Activated naive CD8-positive, alpha-beta T cell treated with anti-CD3 and anti-CD28 coated beads, Interleukin-2, amount 50 U/mL, for 16 hours (primary cell): ENCODE results near the gene WWP2.
"Not testable (repeated sequence)": the region's sequence is repeated elsewhere in the genome, so short reads cannot be mapped to it uniquely, and the experiment has no call there.

Experiments
- DNase-seq: peaks from one replicate; pipeline ENCODE4 v3.0.0-alpha.2; 2020; ENCODE audit warnings: low read depth, low spot score

WWP2 gene

DNA sequence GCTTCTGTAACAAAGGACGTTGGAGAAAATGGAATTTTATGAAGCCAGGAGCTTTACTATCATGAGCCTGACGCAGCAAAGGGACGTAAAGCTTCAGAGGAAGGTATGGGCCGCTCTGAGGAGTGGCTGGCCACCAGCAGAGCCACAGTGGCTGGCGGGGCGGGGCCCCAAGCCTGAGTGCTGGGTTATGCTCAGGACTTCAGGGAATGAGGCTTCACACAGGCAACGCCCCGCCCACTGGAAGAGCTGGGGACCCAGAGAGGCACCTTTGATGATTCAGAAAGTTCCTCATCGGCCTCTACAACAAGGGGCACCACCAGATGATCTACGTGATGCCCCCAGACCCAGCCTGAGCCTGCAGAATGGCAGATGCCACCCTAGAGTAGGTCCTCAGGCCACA is 16.2 kb upstream of the WWP2 start:
- no peak for DNase-seq

DNA sequence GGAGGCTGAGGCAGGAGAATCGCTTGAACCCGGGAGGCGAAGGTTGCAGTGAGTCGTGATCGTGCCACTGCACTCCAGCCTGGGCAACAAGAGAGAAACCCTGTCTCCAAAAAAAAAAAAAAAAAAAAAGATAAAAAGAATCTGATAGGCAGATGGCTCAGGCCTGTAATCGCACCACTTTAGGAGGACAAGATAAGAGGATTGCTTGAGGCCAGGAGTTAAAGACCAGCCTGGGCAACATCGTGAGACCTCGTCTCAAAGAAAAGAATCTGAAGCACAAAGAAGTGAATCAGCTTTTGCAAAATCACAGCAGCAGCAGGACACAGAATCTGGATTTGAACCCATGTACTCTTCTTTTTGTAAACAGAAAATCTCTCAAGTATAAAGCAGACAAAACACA is 15.0 kb upstream of the WWP2 start:
- DNase-seq = no peak

GRCh38 chr16:69748694-69749345 is 13.3 kb upstream of the WWP2 start:
- DNase-seq = no peak

- DNase-seq = no peak
Measured at GRCh38 chr16:69754143-69754468, 8.0 kb upstream of the WWP2 start.

DNA sequence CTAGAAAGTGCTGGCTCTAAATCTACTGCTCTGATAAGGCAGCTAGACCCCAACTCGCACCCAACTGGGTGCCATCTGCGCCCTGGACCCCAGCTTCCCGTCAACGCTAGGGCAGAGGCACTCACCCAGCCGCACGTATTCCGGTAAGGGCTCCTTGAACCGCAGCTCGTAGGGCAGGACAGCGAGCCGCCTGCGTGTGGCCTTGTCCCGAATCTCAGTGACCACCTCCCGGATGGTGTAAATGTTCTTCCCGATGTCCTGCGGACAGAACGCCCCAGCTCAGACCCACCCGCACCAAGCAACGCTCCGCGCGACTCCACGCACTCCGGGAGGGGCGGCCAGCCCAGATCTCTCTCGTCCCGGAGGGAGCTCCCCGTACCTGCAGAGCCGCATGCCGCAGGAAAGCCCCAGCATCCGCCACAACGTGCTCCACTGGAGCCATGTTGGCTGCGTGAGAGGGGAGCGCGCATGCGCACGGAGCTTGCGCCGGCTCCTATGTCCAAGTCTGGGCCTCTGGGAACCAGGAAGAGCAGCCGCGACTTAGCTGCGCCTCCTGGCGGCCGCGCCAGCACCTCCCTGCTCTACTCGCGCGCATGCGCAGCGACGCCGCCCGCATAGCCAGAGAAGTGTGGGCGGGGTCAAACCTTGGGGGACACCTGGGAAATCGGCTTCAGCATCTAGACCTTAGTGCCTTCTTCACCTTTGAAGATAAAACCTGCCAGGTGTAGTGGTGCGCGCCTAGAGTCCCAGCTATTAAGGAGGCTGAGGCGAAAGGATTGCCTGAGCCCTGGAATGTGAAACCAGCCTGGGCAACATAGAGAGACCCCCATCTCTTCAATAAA is 7.4 kb upstream of the WWP2 start, which contains the start of gene NOB1:
Gene NOB1, minus strand, starts transcription at position 458 of the 842 bp plus-strand sequence. Its CDS starts 16 bp downstream, at position 442.
- peak; percentile 91 for DNase-seq

DNA sequence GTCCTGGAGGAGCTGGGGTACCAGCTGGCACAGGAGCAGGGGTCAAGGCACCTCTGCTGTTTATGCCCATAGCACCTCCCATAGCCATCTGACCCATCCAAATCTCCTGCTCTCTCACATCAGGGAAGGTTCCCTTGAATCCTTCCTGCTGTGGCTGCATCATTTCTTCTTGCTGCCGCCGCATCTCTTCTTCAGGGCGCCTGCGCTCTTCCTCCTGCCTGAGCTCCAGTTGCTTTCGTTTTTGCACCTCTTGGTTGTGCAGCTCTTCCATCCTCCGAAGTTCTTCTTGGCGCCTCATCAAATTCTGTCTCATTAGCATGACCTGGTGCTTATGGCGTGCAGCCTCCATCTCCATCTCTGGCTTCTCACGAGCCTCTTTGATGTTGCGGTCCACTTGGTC is 5.4 kb upstream of the WWP2 start:
- no peak for DNase-seq

- not testable (repeated sequence) for DNase-seq
Measured at GRCh38 chr16:69757375-69757774, 4.8 kb upstream of the WWP2 start.

DNA sequence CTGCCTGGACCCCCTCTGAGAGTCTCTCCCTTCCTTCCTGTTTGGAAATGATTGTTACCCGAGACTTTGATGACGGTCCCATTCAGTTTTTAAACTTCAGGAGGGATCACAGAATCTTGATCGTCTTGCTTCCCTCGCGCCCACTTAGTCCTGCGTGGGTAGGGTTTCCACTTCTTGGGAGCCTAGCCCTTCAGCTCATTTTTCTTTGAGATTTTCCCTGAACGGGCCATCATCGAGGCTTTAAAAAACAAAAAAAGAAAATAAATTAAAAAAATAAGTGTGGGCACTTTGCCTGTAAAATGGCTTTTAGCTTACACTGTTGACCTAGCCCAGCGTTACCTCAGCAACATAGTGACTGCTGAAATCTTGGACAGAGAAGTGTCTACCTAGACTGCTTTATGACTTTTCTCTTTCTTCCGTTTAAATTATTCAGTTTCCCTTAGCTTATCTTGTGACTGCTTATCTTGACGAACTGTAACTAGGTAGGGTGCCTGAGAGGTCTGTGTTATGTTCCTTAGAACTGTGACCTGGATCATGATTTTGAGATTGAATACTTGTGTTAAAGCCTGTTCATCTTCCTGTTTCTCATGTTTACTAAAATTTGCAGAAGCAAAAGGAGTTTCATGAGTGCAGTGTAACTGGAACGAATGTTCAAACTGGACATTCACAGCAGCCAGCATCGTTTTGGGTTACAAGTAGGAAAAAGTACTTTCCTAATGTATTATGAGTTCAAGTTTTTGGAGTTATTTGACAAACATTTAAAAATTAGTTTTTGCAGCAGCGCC is 874 bp downstream of the WWP2 start:
- no peak for DNase-seq

DNA sequence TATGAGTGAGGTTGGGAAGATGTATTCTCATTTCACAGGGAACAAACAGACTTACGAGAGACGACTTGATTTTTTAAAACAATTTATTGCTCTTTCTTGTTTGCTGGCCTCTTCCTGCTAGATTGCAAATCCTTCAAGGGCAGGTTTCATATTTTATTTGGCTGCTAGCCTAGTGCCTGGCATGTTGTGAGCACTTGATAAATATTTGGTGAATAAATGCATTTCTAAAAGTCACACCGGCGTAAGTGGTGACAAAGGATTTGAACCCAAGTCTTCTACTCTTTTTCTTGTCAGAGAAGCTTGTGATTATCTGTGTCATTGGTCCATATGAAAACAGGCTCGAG is 1.4 kb downstream of the WWP2 start:
- no peak for DNase-seq

DNA sequence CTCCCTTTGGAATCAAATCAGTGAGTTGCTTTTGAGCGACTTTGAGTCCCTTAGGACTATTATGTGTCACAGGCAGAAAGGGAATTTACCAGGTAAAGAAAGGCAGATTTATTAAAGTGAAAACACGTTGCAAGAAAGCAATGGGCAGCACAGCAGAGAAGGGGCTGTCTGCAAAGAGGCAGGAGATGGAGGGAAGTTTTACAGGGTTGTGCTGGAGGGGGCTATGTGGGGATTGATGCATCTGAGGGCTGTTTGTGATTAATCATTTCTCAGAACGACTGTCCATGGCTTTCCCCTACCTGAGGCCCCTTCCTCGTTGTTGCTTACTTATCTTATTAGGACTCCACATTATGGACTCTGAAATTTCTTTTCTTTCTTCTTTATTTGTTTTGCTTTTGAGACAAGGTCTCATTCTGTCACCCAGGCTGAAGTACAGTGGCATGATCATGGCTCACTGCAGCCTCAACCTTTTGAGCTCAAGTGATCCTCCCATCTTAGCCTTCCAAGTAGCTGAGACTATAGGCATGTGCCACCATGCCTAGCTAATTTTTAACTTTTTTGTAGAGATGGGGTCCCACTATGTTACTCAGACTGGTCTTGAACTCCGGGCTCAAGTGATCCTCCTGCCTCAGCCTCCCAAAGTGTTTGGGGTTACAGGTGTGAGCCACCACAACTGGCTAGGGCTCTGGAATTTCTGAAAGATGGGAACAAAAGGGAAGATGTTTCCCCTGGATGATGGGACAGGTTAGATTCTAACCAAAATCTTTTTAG is 5.5 kb downstream of the WWP2 start:
- no peak for DNase-seq

GRCh38 chr16:69768666-69769065 is 6.5 kb downstream of the WWP2 start:
- no peak for DNase-seq

- DNase-seq = no peak
Measured at GRCh38 chr16:69769404-69769803, 7.3 kb downstream of the WWP2 start.

DNA sequence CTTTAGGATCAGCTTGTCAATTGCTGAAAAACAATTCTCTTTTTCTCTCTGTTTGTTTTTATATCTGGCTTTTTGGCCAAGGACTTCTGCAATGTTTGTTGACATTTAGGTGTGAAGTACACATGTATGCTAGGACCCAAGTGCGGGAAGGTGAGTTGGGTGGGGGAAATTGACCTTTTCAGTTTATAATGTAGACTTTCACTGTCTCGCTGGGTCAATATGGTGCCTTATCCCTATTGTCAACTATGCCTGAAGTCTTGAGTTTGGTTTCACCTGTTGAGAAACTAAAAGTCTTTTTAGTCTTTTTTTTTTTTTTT is 9.5 kb downstream of the WWP2 start:
- no peak for DNase-seq

DNA sequence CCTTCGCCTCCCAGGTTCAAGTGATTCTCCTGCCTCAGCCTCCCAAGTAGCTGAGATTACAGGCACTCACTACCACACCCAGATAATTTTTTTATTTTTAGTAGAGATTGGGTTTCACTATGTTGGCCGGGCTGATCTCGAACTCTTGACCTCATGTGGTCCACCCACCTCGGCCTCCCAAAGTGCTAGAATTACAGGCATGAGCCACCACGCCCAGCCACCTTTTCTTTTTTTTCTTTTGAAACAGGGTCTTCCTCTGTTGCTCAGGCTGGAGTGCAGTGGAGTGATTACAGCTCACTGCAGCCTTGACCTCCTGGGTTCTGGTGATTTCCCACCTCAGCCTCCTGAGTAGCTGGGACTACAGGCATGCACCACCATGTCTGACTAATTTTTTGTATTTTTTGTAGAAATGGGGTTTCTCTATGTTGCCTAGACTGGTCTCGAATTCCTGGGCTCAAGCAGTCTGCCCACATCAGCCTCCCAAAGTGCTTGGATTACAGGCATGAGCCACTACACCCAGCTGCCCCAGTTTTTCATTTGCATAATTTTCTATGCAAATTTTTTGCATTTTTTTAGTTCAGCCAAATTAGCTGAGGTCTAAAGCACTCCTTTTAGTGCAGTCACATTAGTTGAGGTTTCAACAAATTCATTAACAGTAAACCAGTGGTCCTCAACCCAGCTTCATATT is 11.3 kb downstream of the WWP2 start:
- no peak for DNase-seq

DNA sequence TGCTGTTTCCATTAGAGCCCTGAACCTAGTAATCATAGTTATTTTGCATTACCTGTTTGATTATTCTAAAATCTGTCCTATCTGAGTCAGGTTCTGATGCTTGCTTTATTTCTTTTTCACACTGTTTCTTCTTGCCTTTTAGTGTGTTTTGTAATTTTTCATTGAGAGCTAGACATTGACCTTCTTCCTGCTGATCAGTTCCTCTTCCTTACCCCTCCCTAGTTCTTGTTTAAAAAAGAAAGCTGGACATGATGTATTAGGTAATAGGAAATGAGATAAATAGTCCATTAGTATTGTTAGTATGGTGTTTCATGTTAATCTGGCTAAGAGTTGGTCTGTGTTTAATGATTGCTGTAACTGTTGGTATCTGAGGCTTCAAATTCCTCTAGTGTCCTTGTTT is 13.4 kb downstream of the WWP2 start:
- no peak for DNase-seq

GRCh38 chr16:69779724-69780123 is 17.6 kb downstream of the WWP2 start:
- DNase-seq = no peak

DNA sequence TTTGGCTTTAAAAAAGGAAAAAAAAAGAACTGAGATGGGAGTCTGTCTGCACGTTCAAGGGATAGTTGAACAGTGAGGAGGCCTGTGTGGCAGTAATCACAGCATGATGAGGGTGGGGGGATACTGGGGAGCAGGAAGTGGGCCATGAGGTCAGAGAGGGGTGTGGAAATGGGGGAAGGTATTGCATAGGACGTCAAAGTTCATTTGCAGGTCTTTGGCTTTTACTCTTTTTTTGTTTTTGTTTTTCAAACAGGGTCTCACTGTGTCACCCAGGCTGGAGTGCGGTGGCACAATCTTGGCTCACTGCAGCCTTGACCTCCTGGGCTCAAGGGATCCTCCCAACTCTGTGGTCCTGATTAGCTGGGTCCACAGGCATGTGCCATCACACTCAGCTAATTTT is 19.0 kb downstream of the WWP2 start:
- no peak for DNase-seq

GRCh38 chr16:69784586-69784985 is 22.5 kb downstream of the WWP2 start:
- DNase-seq = no peak

DNA sequence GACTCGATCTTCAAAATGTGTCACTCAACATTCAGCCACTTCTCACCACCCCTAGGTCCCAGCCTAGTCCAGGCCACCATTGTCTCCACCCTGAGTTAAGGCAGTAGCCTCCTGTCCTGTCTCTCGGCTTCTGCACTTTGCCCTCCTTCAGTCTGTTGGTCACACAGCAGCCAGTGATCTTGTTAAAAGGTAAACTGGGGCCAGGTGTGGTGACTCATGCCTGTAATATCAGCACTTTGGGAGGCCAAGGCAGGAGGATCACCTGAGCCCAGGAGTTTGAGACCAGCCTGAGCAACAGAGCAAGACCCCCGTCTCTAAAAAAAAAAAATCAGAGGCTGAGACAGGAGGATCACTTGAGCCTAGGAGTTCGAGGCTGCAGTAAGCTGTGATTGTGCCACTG is 25.8 kb downstream of the WWP2 start:
- DNase-seq = no peak

GRCh38 chr16:69791391-69791847 is 29.3 kb downstream of the WWP2 start:
- DNase-seq = not testable (repeated sequence)

GRCh38 chr16:69793526-69793925 is 31.4 kb downstream of the WWP2 start:
- no peak for DNase-seq
